ENCODE data around the gene RIMS1.

RIMS1 gene

DNA sequence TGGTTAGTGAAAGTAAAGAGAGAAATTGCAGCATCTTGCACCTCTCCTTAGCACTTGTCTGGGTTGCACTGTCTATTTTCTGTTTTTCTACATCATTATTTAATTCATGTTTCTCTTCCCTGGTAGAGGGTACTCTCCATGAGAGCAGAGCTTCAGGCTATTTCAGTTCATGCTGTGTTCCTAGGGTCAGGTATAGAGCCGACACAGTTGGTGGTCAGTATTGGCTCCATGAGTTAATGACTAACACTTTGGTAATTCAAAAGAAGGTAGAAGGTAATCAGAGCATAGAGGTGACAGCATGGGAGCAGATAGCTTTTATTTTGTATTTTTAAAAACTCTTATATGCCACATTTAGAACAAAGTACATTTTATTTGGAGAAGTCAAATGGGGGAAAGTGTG lies 42.7 kb downstream of the RIMS1 start:
- Histone ChIP-seq H2AFZ (ENCODE audit: low read length) (no peak overlapping the region), H3K4me3 (ENCODE audit: low read length) (no peak overlapping the region), H3K4me2 (ENCODE audit: low read depth, low read length) (no peak overlapping the region), H4K20me1 (ENCODE audit: insufficient read depth, low read length) (no peaks in the 10 kb centered on the region), H3K9ac (ENCODE audit: low read length) (no peak overlapping the region), H3K36me3 (replicated peaks; ENCODE audit: insufficient read depth, low read length) (no peaks in the 10 kb centered on the region), H3F3A (ENCODE audit: insufficient read depth, low read length) (no peaks in the 10 kb centered on the region), H3K79me2 (ENCODE audit: low read length) (no peaks in the 10 kb centered on the region), H3K27ac (ENCODE audit: low read length) (no peak overlapping the region), H3K9me2 (replicated peaks; ENCODE audit: insufficient read depth, low read length) (no peaks in the 10 kb centered on the region), H3K27me3 (replicated peaks; ENCODE audit: insufficient read depth, low read length) (no peaks in the 10 kb centered on the region), H3K9me3 (replicated peaks; ENCODE audit: insufficient read depth, low read length) (no peaks in the 10 kb centered on the region), H3K4me1 (ENCODE audit: low read length) (no peaks in the 10 kb centered on the region)
- TF ChIP-seq, protein P1, sequence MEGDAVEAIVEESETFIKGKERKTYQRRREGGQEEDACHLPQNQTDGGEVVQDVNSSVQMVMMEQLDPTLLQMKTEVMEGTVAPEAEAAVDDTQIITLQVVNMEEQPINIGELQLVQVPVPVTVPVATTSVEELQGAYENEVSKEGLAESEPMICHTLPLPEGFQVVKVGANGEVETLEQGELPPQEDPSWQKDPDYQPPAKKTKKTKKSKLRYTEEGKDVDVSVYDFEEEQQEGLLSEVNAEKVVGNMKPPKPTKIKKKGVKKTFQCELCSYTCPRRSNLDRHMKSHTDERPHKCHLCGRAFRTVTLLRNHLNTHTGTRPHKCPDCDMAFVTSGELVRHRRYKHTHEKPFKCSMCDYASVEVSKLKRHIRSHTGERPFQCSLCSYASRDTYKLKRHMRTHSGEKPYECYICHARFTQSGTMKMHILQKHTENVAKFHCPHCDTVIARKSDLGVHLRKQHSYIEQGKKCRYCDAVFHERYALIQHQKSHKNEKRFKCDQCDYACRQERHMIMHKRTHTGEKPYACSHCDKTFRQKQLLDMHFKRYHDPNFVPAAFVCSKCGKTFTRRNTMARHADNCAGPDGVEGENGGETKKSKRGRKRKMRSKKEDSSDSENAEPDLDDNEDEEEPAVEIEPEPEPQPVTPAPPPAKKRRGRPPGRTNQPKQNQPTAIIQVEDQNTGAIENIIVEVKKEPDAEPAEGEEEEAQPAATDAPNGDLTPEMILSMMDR (IDR thresholded peaks at IDR 0.05; ENCODE audit: low read length): no peak
- TF ChIP-seq EZH2phosphoT487 (IDR thresholded peaks at IDR 0.05; ENCODE audit: low read length) (no peak), EZH2 (optimal IDR thresholded peaks at IDR 0.05; ENCODE audit: low read depth, low read length) (no peak)
- no peak for DNase-seq

DNA sequence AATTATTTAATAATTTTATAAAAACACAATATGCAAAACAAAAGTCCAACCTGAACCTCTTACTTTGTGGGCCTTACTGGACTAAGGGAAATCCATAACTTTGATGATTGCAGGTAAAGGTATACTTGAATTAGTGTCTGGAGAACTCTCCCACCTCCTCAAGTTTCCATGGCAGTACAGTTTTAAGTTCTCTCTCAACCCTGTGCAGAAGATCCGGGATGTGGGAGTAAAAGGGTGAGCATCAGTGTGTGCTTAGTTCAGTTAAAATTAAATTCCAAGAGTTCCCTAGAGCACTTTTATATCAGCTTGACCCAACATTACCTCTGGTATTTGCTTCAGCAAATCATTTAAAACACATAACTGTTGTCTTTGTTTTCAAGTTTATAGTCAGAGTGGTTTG lies 47.5 kb downstream of the RIMS1 start:
- H3K9me3 ChIP-seq (replicated peaks; ENCODE audit: insufficient read depth, low read length): no peaks in the 10 kb centered on the region
- no peaks in the 10 kb centered on the region for H3K79me2 ChIP-seq (ENCODE audit: low read length)
- H3K4me2 ChIP-seq (ENCODE audit: low read depth, low read length): no peak overlapping the region
- no peak overlapping the region for H3K27ac ChIP-seq (ENCODE audit: low read length)
- H3F3A ChIP-seq (ENCODE audit: insufficient read depth, low read length): no peaks in the 10 kb centered on the region
- TF ChIP-seq, protein P1 (IDR thresholded peaks at IDR 0.05; ENCODE audit: low read length): no peak
- TF ChIP-seq EZH2phosphoT487 (IDR thresholded peaks at IDR 0.05; ENCODE audit: low read length) (no peak), EZH2 (optimal IDR thresholded peaks at IDR 0.05; ENCODE audit: low read depth, low read length) (no peak)
- H3K27me3 ChIP-seq (replicated peaks; ENCODE audit: insufficient read depth, low read length): no peaks in the 10 kb centered on the region
- DNase-seq: no peak
- no peak overlapping the region for H2AFZ ChIP-seq (ENCODE audit: low read length)
- H4K20me1 ChIP-seq (ENCODE audit: insufficient read depth, low read length): no peaks in the 10 kb centered on the region
- no peaks in the 10 kb centered on the region for H3K9me2 ChIP-seq (replicated peaks; ENCODE audit: insufficient read depth, low read length)
- no peaks in the 10 kb centered on the region for H3K4me1 ChIP-seq (ENCODE audit: low read length)
- no peak overlapping the region for H3K4me3 ChIP-seq (ENCODE audit: low read length)
- no peaks in the 10 kb centered on the region for H3K36me3 ChIP-seq (replicated peaks; ENCODE audit: insufficient read depth, low read length)
- no peak overlapping the region for H3K9ac ChIP-seq (ENCODE audit: low read length)

- H3K9ac ChIP-seq (ENCODE audit: low read length): no peak overlapping the region
- TF ChIP-seq, protein P1 (IDR thresholded peaks at IDR 0.05; ENCODE audit: low read length): no peak
- TF ChIP-seq EZH2phosphoT487 (IDR thresholded peaks at IDR 0.05; ENCODE audit: low read length): no peak
- DNase-seq: no peak
- no peak overlapping the region for H2AFZ ChIP-seq (ENCODE audit: low read length)
- no peaks in the 10 kb centered on the region for H4K20me1 ChIP-seq (ENCODE audit: insufficient read depth, low read length)
- no peaks in the 10 kb centered on the region for H3K4me1 ChIP-seq (ENCODE audit: low read length)
- no peak overlapping the region for H3K4me3 ChIP-seq (ENCODE audit: low read length)
- no peaks in the 10 kb centered on the region for H3F3A ChIP-seq (ENCODE audit: insufficient read depth, low read length)
- H3K27me3 ChIP-seq (replicated peaks; ENCODE audit: insufficient read depth, low read length): no peaks in the 10 kb centered on the region
- H3K36me3 ChIP-seq (replicated peaks; ENCODE audit: insufficient read depth, low read length): no peaks in the 10 kb centered on the region
- no peak overlapping the region for H3K27ac ChIP-seq (ENCODE audit: low read length)
- H3K4me2 ChIP-seq (ENCODE audit: low read depth, low read length): no peak overlapping the region
- H3K9me3 ChIP-seq (replicated peaks; ENCODE audit: insufficient read depth, low read length): no peaks in the 10 kb centered on the region
- H3K79me2 ChIP-seq (ENCODE audit: low read length): no peaks in the 10 kb centered on the region
- no peaks in the 10 kb centered on the region for H3K9me2 ChIP-seq (replicated peaks; ENCODE audit: insufficient read depth, low read length)
These were observed 79.1 kb downstream of the RIMS1 start for GRCh38 chr6:71965404-71965803.
